SK-N-SH (cell line): Measurements from ENCODE around the gene OR5L2.

Experiments
- CTCF ChIP-seq: fragments of 200-600 bp; sonication (generic); IDR thresholded peaks from 2 replicates; pipeline ENCODE4 v1.6.1; 2017; ENCODE audit warnings: antibody characterized with exemption, mild to moderate bottlenecking, moderate library complexity
- FOXJ3 ChIP-seq: sonication (generic); formaldehyde crosslinking; IDR thresholded peaks from 2 replicates; pipeline ENCODE4 v1.5.1; 2020; ENCODE audit warnings: mild to moderate bottlenecking, missing genetic modification reagents
- FOXM1 ChIP-seq: IDR thresholded peaks from 2 replicates; pipeline ENCODE4 v1.4.0; 2012; ENCODE audit warnings: low read depth, mild to moderate bottlenecking
- GATA2 ChIP-seq: sonication (generic); formaldehyde crosslinking; IDR thresholded peaks from 2 replicates; pipeline ENCODE4 v1.5.0; 2020; ENCODE audit warnings: mild to moderate bottlenecking, missing genetic modification reagents
- JUND ChIP-seq: IDR thresholded peaks from 2 replicates; pipeline ENCODE4 v1.4.0; 2012
- MAX ChIP-seq: IDR thresholded peaks from 2 replicates; pipeline ENCODE4 v1.4.0; 2012; ENCODE audit warnings: low read depth
- PBX3 ChIP-seq: IDR thresholded peaks from 2 replicates; pipeline ENCODE4; 2012
- POLR2AphosphoS5 ChIP-seq: IDR thresholded peaks from 2 replicates; pipeline ENCODE4 v1.6.1; 2012; ENCODE audit warnings: low read depth, low read length
- RAD21 ChIP-seq: IDR thresholded peaks from 2 replicates; pipeline ENCODE4 v1.6.1; 2012; ENCODE audit warnings: mild to moderate bottlenecking, low read length
- TAF1 ChIP-seq: IDR thresholded peaks from 2 replicates; pipeline ENCODE4 v1.6.1; 2012; ENCODE audit warnings: low read depth, mild to moderate bottlenecking, low read length, moderate library complexity, borderline replicate concordance
- USF2 ChIP-seq: fragments of 150-350 bp; IDR thresholded peaks from 2 replicates; pipeline ENCODE4 v1.6.1; 2017; ENCODE audit warnings: antibody characterized with exemption, low read length, low read depth, borderline replicate concordance

GRCh38 chr11:55791606-55792005 is 35.4 kb upstream of the OR5L2 start:
- TF ChIP-seq POLR2AphosphoS5 (no peak), JUND (no peak), CTCF (no peak), PBX3 (no peak), GATA2 (CRISPR knock-in tag) (no peak), FOXM1 (no peak), MAX (no peak), TAF1 (no peak), USF2 (no peak), RAD21 (no peak), FOXJ3 (no peak)
